ENCODE results near the gene COL11A2.
A peak's percentile ranks its signal among the peaks of the same experiment; 100 is the strongest.
"Not testable (repeated sequence)": the region's sequence is repeated elsewhere in the genome, so short reads cannot be mapped to it uniquely, and the experiment has no call there.

Gene COL11A2

DNA sequence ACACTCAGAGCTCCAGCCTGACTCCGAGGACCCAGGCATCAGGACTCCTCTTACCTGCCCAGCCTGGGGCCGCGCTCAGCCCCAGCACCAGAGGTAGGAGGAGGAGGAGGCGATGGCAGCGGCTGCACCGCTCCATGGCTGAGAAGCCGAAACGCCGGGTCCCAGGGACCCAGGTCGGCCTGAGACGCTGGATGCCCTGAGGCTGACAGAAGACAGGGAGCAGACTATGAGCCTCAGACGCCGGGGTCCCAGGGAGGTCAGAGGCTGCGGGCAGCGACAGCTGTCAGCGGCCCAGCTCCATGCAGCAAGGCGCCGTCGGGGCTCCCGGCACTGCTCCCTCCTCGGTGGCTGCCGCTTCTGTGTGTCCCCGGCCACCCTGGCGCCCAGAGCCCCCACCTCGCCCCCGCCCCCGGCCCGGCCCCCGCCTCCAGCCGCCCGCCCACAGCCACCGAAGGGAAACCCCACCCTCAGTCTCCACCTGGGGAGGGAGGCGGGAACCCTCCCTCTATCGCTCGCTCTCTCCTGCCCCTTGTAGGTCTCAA is at the start of gene COL11A2:
Gene COL11A2 (minus strand): TSS at position 363 of the 542 bp plus-strand sequence. CDS start 227 bp downstream, at position 136.
- no peak for DNase-seq

DNA sequence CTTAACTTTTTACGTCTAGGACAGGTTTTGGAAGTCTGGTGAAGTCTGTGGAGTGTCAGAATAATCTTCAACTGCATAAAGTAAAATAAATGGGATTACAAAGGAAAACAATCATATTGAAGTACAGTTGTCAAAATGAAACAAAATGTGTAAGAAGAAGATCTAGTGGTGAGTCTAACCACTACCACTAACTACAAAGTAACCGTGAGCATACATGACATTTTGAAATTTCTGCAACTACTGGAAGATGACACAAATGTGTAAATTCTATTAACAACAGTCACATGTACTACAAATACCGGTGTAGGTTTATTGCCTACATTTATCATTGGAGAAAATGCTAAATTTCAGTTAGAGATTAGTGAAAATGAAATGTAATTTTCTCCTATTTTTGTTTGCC is 49.7 kb upstream of the COL11A2 start:
- no peak for DNase-seq

DNA sequence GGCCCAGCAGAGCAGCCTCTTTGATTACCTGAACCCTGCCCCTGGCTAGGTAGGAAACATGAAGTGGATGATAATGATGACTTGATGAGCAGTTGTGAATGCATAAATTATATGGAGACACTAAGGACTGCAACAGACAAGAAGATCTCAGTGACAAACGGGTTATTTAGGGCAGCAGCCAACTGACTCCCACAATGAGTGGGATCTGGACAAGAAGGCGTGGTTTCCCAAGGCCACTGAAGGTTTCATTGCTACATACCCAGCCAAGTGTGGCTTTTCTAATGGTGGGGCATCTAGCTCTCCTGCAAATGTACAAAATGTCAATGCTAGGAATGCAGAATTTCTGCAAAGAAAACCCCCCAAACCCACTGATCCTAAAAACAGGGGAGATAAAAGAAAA is 45.5 kb upstream of the COL11A2 start:
- DNase-seq, result no peak

DNA sequence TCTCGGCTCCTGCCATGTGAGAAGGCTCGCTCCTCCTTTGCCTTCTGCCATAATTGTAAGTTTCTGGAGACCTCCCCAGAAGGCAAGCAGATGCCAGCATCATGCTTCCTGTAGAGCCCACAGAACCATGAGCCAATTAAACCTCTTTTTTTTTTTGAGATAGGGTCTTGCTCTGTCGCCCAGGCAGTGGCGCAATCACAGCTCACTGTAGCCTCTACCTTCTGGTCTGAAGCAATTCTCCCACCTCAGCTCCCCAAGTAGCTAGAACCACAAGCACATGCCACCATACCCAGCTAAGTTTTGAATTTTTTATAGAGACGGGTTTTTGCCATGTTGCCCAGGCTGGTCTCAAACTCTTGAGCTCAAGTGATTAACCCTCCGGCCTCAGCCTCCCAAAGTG is 44.6 kb upstream of the COL11A2 start:
- no peak for DNase-seq

DNA sequence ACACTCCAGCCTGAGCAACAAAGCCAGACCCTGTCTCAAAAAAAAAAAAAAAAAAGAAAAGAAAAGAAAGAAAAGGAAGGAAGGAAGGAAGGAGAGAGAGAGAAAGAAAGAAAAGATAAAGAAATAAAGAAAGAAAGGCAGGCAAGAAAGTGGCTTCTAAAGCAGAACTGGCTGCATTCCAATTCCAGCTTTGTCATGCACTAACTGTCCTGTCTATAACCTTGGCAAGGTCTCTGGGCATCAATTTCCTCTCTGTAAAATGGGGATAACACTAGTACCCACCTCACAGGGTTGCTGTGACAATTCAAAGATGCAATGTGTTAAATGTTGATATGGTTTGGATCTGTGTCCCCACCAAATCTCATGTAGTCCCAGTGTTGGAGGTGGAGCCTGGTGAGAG is 44.1 kb upstream of the COL11A2 start:
- DNase-seq, result no peak

DNA sequence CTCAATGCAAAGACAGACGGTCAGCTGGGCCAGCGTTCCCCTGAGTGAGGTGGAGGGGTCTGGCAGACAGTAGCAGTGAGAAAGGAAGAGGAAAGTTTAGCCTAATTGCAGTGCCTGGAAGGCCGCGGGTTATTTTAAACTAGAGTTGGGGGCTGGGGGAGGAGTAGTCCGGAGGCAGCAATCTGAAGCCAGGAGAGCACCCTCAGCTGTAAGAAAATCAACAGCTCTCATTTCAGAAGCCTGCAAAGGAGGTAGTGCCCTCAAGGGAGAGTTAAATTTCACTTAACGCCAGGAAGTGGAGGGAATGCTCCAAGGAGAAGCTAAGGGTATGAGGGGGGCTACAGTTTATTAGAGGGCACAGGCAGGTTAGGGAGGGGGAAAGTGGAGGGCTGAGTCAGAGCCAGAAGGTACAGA is 43.0 kb upstream of the COL11A2 start:
- no peak for DNase-seq

DNA sequence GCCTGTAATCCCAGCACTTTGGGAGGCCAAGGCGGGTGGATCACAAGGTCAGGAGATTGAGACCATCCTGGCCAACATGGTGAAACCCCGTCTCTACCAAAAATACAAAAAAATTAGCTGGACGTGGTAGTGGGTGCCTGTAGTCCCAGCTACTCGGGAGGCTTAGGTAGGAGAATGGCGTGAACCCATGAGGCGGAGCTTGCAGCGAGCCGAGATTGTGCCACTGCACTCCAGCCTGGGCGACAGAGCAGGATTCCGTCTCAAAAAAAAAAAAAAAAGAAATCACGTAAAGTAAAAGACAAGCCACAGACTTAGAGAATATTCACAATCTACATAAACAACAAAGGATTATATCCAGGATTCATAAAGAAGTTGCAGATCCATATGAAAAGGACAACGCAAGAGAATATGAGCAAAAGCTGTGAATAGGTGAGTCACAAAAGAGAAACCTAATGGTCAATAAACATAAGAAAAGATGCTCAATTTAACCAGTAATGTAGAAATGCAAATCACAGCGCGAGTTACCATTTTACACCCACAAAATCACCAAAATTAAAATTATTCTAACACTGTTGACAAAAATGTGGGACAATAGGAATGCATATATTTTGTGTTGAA is 34.3 kb upstream of the COL11A2 start:
- DNase-seq, result not testable (repeated sequence)

DNA sequence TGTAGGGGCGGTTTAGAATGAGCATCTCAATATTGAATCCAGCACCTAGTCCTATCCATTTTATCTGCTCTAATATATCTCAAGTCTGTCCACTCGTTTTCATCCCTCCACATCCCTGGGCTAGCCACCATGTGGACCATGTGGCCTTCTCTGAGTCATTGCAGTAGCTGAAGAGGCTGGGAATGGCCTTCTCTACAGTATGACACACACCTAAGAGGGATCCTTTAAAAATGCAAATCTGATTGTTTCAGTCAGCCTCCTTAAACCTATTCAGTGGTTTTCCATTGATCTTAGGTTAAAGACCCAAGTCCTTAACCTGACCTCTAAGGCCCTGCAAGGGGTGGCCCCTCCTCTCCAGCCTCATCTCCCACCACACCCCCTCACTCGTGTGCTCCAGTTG is 25.4 kb upstream of the COL11A2 start:
- DNase-seq, result no peak

DNA sequence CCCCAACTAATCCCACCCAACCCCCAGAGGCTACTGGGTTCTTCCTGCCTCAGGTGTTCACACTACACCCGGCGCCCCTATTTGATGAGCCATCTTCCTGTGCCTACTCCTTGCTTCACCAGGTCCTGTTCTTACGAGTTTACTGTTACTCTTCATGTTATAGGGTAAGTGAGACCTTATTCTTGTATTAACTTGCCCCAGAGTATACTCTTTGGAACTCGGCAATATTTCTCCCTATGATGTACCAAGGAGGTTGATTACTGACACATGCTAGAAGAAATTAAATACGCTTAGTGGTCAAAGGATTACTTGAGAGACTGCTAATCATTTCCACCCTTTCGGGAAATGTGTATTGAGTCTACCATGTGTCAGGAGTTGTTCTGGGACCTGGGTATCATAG is 25.0 kb upstream of the COL11A2 start:
- DNase-seq, result no peak

DNA sequence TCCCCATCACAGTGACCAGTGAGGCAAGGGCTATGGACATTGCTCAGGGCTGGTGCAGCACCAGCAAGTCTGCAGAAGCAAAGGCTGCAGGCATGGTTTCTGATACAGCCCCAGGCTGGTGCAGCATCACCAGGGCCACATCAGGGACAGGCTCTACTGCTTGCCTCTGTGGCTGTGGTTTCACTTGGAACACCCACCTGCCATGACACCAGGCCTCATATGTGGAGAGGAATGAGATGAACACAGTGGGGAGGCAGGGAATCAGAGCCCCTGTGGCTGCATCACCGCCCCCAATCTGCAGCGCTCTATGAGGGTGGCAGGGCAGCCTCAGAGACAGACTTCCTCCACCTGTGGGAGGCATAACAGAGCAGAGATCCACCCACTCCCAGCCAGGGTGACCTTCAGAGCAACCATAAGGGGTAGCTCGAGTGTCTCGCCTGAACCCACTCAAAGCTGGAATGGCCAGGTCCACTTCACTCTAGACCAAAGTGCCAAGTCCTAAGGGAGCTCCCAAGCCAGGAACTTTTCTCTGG is 23.9 kb upstream of the COL11A2 start:
- no peak for DNase-seq

DNA sequence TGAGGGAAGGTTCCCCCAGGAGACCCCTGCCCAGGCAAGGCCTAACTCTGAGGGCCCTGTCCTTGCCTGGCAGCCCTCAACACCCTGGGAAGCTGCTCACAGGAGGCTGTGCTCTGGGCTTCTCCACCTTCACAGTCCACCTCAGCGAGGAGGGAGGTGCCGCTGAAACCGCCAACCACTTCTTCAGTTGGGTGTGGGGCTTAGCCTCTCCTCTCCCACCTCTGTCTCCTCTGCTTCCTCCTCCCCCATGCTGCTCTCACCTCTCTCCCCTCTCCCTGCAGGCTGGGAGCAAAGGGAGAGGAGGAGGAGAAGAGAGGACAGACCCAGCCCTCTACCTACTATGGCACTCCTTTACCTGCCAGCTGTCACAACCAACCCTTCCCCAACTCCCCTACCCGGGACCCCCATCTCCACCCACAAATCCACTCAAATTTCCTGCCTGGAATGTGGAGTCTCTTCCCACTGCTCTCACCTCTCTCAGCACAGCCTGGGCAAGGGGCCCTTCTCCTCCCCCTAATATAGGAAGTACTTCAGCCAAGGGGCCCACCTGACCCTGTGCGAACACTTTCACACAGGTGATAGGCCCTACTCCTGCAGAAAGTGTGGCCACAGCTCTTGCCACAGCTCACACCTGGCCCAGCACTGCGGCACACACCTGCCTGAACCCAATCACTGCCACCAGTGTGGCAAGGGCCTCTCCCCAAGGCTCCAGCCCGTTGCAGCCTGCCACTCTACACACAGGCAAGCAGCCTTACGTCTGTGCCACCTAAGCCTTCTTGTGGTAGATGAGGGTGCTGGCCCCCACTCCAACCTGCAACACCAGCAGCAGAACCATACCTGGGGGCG is 23.2 kb upstream of the COL11A2 start:
- DNase-seq, result no peak

DNA sequence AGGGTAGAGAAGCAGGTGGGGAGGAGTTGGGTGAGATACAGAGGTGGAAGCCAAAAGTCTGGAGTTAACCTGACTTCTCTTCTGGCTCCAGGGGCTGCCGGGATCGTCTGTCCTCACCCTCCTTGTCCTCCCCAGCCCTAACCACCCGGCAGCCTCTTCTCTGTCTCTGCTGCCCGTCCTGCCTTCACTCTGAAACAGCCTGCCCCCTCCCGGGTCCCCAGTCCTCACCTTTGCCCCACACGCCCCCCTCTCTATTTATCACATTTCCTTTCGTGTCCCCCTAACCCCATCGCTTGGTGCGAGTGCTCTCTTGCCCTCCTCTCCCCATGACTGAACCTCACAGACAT is 21.7 kb upstream of the COL11A2 start:
- DNase-seq, result no peak

DNA sequence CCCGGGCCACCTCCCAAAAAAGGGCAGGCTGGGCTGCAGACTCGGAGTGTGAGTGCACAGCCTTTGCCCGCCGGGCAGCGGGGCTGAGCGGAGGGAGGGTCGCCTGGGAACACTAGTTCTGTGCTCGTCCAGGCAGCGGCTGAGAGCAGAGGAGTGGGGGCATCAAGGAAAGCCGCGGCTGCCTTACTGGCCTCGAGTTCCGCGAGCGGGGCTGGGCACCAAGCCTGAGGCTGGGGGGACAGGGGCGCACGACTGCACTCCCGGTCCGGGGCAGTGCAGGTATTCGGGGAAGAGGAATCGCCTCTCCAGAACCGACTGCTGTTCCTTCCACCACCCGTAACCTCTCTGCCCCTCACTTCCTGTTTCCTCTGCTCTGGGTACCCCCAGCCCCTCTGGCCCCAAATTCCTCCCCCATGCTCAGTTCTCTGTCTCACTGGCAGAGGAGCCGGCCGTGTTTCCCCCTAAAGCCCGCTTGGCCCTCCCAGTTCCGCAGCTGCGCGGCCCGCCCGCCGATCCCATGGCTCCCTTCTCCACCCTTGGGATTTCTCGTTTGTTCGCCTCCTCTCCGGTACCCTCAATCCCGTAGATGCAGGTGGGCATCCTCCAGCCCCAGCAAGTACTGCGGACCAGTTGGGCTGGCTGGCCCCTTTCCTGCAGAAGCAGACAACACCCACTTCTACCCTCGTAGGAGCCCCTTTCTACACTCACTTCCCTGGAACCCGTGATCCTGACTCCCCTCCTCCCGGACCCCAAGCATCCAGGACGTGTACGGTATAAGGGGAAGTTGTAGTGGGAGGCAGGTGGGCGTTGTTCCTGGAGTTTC is 21.1 kb upstream of the COL11A2 start:
- DNase-seq, result no peak

DNA sequence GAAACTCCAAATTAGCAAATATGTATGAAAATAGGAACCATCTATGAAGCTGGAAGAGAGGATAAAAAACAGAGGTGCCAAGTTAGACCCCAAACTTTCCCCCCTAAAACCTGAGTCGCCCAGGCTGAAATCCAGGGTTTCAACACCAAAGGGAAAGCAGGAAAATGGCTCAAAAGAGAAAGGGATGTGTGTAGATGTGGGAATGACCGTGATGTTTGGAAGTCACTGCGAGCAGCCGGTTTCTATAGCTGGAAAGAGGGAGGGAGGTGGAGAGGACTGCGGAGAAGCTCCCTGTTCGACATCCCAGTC is 20.5 kb upstream of the COL11A2 start:
- DNase-seq, result no peak

DNA sequence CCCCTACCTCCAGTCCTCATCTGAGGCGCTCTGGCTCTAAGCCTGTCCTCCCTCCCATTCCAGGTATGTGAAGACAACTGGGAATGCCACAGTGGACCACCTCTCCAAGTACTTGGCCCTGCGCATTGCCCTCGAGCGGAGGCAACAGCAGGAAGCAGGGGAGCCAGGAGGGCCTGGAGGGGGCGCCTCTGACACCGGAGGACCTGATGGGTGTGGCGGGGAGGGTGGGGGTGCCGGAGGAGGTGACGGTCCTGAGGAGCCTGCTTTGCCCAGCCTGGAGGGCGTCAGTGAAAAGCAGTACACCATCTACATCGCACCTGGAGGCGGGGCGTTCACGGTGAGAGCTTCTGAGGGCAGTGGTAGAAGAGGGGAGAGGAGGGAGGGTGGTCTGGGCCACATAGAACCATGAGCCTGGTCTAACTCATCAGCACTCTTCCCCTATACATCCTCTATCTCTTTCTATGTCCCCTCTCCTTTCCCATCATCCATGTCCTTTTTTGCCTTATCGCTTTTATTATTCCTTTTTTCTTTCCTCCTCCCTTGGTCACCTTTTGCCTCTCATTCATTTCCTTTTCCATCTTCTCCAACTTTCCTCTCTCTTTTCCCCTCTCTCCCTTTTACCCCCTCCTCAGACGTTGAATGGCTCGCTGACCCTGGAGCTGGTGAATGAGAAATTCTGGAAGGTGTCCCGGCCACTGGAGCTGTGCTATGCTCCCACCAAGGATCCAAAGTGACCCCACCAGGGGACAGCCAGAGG is 19.6 kb upstream of the COL11A2 start:
- DNase-seq, result no peak

DNA sequence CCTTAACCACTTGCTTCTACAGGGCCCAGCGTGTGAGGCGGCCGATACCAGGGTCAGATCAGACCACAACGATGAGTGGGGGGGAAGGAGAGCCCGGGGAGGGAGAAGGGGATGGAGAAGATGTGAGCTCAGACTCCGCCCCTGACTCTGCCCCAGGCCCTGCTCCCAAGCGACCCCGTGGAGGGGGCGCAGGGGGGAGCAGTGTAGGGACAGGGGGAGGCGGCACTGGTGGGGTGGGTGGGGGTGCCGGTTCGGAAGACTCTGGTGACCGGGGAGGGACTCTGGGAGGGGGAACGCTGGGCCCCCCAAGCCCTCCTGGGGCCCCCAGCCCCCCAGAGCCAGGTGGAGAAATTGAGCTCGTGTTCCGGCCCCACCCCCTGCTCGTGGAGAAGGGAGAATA is 18.9 kb upstream of the COL11A2 start:
- DNase-seq, result no peak

DNA sequence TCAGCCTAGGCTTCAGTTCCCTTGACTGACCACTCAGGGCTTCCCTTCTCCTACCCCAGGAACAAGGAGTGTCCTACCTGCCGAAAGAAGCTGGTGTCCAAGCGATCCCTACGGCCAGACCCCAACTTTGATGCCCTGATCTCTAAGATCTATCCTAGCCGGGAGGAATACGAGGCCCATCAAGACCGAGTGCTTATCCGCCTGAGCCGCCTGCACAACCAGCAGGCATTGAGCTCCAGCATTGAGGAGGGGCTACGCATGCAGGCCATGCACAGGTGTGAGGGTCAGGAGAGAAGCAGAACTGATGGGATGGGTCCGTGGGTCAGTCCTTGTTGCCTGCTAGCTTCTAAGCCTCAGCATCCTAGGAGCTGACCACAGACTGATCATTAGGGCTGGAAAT is 17.6 kb upstream of the COL11A2 start:
- no peak for DNase-seq

DNA sequence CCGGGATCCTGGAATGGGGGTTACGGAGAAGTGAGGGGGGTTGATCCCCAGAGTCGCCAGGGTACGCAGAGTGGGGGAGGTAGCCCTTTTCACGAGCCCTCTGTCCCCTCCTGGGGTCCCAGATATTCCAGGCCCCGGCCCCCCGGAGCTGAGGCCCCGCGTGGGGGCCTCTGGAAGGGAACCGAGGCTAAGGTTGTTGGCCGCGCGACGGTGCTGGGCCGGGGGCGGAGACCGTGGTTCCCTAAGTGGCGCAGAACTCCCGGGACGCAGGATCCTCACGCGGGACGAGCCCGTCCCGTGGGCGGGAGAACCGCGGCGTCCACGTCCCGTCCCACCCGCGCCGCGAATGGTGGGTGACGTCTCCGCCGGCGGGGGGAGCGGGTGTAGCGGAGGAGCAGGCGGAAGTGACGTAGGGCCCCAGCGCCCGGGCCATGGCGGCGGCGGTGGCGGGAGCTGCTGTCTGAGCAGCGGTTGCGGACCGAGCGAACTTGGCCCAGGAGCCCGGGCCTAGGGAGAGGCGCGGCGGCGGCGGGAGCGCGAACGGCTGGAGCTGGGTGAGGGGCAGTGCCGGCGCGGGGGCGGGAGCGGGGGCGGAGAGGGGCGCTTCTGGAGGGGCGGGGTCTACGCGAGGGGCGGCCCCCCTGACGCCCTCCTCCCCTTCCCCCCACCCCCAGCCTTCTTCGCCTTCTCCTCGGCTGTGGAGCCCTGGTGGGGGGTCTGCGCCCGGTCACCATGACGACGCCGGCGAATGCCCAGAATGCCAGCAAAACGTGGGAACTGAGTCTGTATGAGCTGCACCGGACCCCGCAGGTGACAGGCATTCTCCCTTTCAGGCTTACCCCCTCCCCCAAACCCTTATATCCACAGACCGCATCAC is 16.1 kb upstream of the COL11A2 start, which contains the start of gene RING1:
Gene RING1 (plus strand): TSS at position 410 of the 877 bp plus-strand sequence. CDS start 323 bp downstream, at position 733.
- DNase-seq, result peak; percentile 95

DNA sequence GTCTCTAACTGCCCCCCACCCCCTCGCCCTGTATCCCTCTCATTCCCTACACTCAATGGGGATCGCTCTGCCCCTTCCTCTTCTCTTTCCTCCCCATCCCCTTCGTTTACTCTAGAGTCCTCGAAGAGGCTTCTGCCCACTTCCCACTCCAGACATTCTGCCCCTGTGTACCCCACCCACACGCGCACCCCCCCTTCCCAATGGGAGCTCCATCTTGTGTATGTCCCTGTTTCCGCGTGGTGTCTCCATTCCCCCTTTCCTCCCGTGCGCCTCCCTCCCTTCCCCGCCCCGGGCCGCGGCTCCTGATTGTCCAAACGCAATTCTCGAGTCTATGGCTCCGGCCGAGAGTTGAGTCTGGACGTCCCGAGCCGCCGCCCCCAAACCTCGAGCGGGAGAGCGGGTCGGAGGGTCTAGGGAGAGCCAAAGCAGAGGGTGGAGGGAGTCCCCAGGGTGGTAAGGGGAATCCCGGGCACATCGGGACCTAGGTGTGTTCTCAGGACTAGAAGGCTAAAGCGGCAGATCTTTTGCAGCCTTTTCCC is 15.4 kb upstream of the COL11A2 start:
- peak; percentile 75 for DNase-seq

DNA sequence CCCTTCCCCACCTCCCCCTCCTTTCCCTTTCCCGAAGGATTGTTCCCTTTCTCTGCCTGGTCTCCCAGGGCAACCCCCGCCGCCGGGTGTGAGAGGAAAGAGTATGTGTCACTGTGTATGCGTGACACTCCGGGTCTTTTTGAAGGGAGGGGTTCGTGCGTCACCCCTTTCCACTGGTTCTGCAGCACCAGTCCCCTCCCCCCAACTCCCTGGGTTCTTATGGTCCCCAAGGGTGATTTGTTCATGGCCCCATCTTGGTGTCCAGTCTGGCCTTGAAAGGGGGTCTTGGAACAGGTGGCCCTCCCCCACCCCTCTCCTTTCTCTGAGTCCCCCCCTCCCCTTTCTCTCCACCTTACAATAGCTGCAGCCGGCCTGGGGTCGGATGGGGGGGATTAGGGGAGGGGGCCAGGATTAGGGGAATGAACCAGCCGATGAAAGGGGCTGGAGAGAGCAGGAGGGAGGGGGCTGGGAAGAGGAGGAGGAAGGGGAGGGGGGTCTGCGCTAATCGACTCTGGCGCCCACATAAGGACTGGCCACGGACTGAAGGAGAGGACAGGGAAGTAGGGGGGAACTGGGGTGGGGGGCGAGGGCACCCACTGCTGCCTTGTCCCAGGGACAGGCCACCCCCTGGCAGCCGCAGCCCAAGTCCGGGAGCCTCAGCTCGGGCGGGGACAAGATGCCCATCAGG is 14.7 kb upstream of the COL11A2 start:
- peak; percentile 60 for DNase-seq
